Activated naive CD4-positive, alpha-beta T cell treated with anti-CD3 and anti-CD28 coated beads, Interleukin-2, amount 10 ng/mL, durations not matched to agents 5 hours and 36 hours (primary cell): Measurements from ENCODE around the gene OPRD1. TPM values are rescaled to one million over a fixed set of nuclear protein-coding genes. Genes with fewer than 3 reads are reported as not detected.

Experiments used
- total RNA-seq, 2 experiments: library from RNA; stranded (reverse); gene quantifications; one replicate each; pipeline ENCODE4 v1.2.3, GENCODE V29; 2021

Gene OPRD1
- total RNA-seq: not detected

DNA sequence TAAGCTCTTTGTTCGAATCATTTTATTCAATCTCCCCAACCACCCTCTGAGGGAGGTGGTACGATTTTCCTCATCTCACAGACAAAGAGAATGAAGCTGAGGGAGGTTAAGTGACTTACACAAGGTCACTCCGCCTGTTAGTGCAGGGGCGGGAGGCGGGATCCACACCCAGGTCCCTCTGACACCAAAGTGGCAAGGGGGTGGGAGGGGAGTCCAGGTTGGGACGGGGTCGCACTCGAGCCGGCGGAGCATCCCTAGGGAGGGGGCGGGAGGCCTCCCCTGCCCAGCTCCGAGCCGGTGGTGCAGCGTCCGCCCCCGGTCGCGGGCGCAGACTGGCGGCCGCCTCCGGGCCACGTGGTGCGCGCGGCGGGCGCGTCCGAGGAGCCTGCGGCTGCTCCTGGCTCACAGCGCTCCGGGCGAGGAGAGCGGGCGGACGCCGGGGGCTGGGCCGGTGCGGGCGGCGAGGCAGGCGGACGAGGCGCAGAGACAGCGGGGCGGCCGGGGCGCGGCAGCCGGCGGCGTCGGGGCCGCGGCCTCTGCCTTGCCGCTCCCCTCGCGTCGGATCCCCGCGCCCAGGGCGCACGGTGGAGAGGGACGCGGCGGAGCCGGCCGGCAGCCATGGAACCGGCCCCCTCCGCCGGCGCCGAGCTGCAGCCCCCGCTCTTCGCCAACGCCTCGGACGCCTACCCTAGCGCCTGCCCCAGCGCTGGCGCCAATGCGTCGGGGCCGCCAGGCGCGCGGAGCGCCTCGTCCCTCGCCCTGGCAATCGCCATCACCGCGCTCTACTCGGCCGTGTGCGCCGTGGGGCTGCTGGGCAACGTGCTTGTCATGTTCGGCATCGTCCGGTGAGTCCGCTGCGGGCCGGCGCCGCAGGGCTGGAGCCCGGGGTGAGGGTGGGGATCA lies at the start of gene OPRD1:
OPRD1 (plus strand) TSS at position 405 of the 903 bp plus-strand sequence; CDS start at position 619, 214 bp downstream.

DNA sequence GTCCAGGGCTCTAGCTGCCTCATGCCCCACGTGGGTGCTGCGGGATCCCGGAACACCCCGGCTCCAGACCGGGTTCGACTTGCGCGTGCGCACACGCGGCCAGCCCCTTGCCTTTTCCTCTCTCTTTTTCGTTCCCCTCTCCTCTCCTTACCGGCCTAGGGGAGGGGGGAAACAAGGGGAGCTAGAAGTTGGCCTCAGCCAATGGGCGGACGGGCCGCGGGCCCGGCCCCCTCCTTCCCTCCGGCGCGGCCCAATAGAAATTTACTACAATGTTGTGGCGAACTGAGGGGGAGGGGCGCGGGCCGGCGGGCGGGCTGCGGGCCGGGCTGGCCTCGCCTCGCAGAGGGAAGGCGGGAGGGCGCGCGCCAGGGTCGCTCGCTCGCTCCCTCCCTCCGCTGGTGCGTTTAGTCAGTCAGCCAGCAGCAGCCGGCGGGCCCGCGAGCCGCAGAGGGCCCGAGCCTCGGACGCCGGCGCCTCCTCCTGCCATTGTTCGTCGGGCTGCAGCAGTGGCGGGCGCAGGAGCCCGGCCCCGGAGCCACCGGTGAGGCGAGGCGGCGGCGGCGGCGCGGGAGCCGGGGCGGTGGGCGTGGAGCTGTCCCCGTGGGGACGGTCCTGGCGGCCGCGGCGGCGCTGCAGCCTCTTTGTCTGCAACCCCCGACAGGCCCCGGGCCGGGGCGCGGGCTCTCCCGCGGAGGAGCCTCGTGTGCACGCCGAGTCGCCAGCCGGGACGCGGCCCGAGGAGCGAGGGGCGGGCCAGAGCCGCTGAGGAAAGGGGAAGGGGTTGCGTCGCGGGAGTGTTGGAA lies 102.5 kb downstream of the OPRD1 start, which contains the start of gene EPB41:
EPB41 (plus strand) TSS at position 342 of the 803 bp plus-strand sequence. CDS start 72,869 bp downstream, outside the sequence.

Other genes with a start within 250 kb of the OPRD1 start
- not detected for gene RAB42, start 219.9 kb upstream of the OPRD1 start, total RNA-seq
- gene TAF12, start 169.1 kb upstream of the OPRD1 start, total RNA-seq: 10 to 100 TPM; 30.9 to 31.8 TPM
- gene RNU11, start 163.6 kb upstream of the OPRD1 start, total RNA-seq: not detected
- 10 to 100 TPM; 23.0 to 23.6 TPM for gene GMEB1, start 143.4 kb upstream of the OPRD1 start, total RNA-seq
- 10 to 100 TPM; 66.7 to 68.9 TPM for gene YTHDF2, start 75.2 kb upstream of the OPRD1 start, total RNA-seq
- gene EPB41, start 102.4 kb downstream of the OPRD1 start, total RNA-seq: 100 to 1,000 TPM; 160 to 163 TPM